Body of pancreas (tissue), 4 donors: ENCODE data around the gene MAP2K1.
"Not testable (repeated sequence)": the region's sequence is repeated elsewhere in the genome, so short reads cannot be mapped to it uniquely, and the experiment has no call there.

Source experiments
- CTCF ChIP-seq, 7 experiments: fragments of 450-650 bp in 4 of 7; fragments of 200-600 bp in 3 of 7; sonication (generic) in 3 of 7; IDR thresholded peaks; one replicate each; pipeline ENCODE4 v1.5.1; 2016 to 2019; ENCODE audit warnings: antibody characterized with exemption in 7 of 7
- POLR2A ChIP-seq, 3 donors: fragments of 450-650 bp; IDR thresholded peaks; one replicate each; pipeline ENCODE4 v1.6.1; 2016; ENCODE audit warnings: antibody characterized with exemption in 3 of 3, mild to moderate bottlenecking in 2 of 3

DNA sequence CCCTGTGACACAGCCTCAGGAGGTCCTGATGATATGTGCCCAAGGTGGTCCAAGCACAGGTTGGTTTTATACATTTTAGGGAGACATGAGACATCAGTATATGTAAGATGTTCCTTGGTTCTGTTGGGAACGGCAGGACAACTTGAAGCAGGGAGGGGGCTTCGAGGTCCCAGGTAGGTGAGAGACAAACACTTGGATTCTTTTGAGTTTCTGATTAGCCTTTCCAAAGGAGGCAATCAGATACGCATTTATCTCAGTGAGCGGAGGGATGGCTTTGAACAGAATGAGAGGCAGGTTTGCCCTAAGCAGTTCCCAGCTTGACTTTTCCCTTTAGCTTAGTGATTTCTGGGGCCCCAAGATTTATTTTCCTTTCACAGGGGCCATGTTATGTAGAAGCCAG, 84.1 kb downstream of the MAP2K1 start:
- TF ChIP-seq CTCF, POLR2A (IDR thresholded peaks at IDR 0.05): not testable (repeated sequence)
